HEK293T (cell line): Measurements from ENCODE around the gene RNGTT.

Experiments used
- BHLHE40 ChIP-seq: fragments of 450-650 bp; IDR thresholded peaks from 2 replicates; pipeline ENCODE4 v1.6.1; 2016; ENCODE audit warnings: mild to moderate bottlenecking, moderate library complexity, borderline replicate concordance
- ELF4 ChIP-seq: fragments of 450-650 bp; IDR thresholded peaks from 2 replicates; pipeline ENCODE4 v1.6.1; 2017; ENCODE audit warnings: antibody characterized with exemption
- FOXA1 ChIP-seq: fragments of 450-650 bp; IDR thresholded peaks from 2 replicates; pipeline ENCODE4 v1.6.1; 2016; ENCODE audit warnings: mild to moderate bottlenecking
- FOXK2 ChIP-seq: fragments of 450-650 bp; IDR thresholded peaks from 2 replicates; pipeline ENCODE4 v1.6.1; 2016; ENCODE audit warnings: mild to moderate bottlenecking
- HDGF ChIP-seq: fragments of 450-650 bp; IDR thresholded peaks from 2 replicates; pipeline ENCODE4 v1.6.1; 2017; ENCODE audit warnings: antibody characterized with exemption, borderline replicate concordance
- SP1 ChIP-seq: fragments of 450-650 bp; IDR thresholded peaks from 2 replicates; pipeline ENCODE4 v1.6.1; 2017
- SUZ12 ChIP-seq: fragments of 450-650 bp; IDR thresholded peaks from 2 replicates; pipeline ENCODE4 v1.6.1; 2016; ENCODE audit warnings: mild to moderate bottlenecking
- ZNF384 ChIP-seq: fragments of 450-650 bp; IDR thresholded peaks from 2 replicates; pipeline ENCODE4 v1.6.1; 2016

GRCh38 chr6:88989215-88989614, 25.8 kb upstream of the RNGTT start:
- TF ChIP-seq SUZ12 (no peak), HDGF (no peak), ELF4 (no peak), SP1 (no peak), FOXK2 (no peak), ZNF384 (no peak), FOXA1 (no peak), BHLHE40 (no peak)
